ENCODE measurements around the gene ATF7. TPM values are rescaled to one million over a fixed set of nuclear protein-coding genes. Genes with fewer than 3 reads are reported as not detected.

ATF7 gene
- total and polyA plus RNA-seq, 2 of the 4 experiments (the other 2 are of a cell fraction), result 7.0 to 16.3 TPM

DNA sequence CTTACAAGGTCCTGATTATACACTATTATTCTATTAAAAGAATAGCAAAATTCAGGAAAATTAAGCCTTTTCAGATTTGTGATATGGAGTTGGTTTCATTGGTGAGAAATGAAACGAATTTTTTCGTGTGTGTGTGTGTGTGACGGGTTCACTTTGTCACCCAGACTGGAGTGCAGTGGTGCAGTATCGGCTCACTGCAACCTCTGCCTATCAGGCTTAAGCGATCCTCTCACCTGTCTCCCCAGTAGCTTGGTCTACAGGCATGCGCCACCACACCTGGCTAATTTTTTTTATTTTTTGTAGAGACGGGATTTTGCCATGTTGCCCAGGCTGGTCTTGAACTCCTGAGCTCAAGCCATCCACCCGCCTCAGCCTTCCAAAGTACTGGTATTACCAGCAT, 164.6 kb downstream of the ATF7 start:
- Histone ChIP-seq H3K56ac (ENCODE audit: extremely low read depth, insufficient read depth, low read length) (no peak overlapping the region), H4K20me1 (ENCODE audit: insufficient read depth, low read length) (peaks cover 96% of the 10 kb centered on the region), H3K27me3 (ENCODE audit: control insufficient read depth, insufficient read depth, low read length) (no peaks in the 10 kb centered on the region), H3K79me1 (ENCODE audit: low read depth in 1 of 2, low read length in 2 of 2) (peaks cover 48 to 81% of the 10 kb centered on the region in 2 experiments), H3K4me3 (ENCODE audit: insufficient read depth, low read depth, low read length) (no peak overlapping the region), H3K23ac (ENCODE audit: low read depth, low read length) (no peak overlapping the region), H3K27ac (ENCODE audit: insufficient read depth, low read length) (no peak overlapping the region), H3K4me1 (ENCODE audit: control insufficient read depth, insufficient read depth, low read length) (peaks cover 8% of the 10 kb centered on the region), H4K8ac (ENCODE audit: low read depth in 2 of 2, low read length in 2 of 2) (no peak overlapping the region), H3K14ac (replicated peaks; ENCODE audit: low read depth, low read length) (no peak overlapping the region), H3K9me3 (ENCODE audit: control insufficient read depth, insufficient read depth, low read length) (no peaks in the 10 kb centered on the region), H3K36me3 (ENCODE audit: control insufficient read depth, insufficient read depth, low read length) (peaks cover 83% of the 10 kb centered on the region), H4K5ac (ENCODE audit: low read depth, low read length) (no peak overlapping the region), H2AK9ac (replicated peaks; ENCODE audit: low read depth, low read length, poor library complexity) (no peak overlapping the region), H2AK5ac (ENCODE audit: low read depth, low read length) (no peak overlapping the region), H2BK20ac (ENCODE audit: low read depth, low read length) (no peak overlapping the region), H3K4me2 (ENCODE audit: low read depth, low read length) (no peak overlapping the region), H4K91ac (ENCODE audit: insufficient read depth, low read depth, low read length) (no peak overlapping the region), H3K18ac (ENCODE audit: low read depth, low read length) (no peak overlapping the region), H3K4ac (ENCODE audit: low read depth, low read length) (no peak overlapping the region), H2BK120ac (ENCODE audit: low read depth, low read length) (no peak overlapping the region), H3K9ac (ENCODE audit: low read depth, low read length) (no peak overlapping the region), H2BK15ac (ENCODE audit: low read depth, low read length) (no peak overlapping the region), H2BK5ac (ENCODE audit: low read depth, low read length, poor library complexity, severe bottlenecking) (no peak overlapping the region), H2AFZ (replicated peaks; ENCODE audit: low read length, poor library complexity) (no peak overlapping the region), H3K9me1 (ENCODE audit: insufficient read depth, low read length) (no peaks in the 10 kb centered on the region)
- in situ Hi-C loops (cut with MboI; ENCODE audit: low sequenced_read_pairs) (no loop called here), dilution Hi-C loops (cut with HindIII; ENCODE audit: low sequenced_read_pairs, unreplicated experiment) (no loop called here), intact Hi-C loops (cut with micrococcal nuclease) (no loop called here)
- no peak for ATAC-seq (ENCODE audit: low read depth)
- no TSS peak for BruUV-seq (replicated peaks)
- DNase-seq, result no peak
- POLR2A ChIA-PET (ENCODE audit: unreplicated experiment), result interaction anchor here (0.6 kb wide), 1 partner anchor 566 kb away, joined by 7 read pairs; no protein-coding TSS in a partner anchor
- CTCF ChIA-PET, result no interaction called here
- no peak for TF ChIP-seq SMC3 (IDR thresholded peaks at IDR 0.05; ENCODE audit: low read depth, low read length)
- TF ChIP-seq MXI1 (IDR thresholded peaks at IDR 0.05; ENCODE audit: borderline replicate concordance, low read depth, low read length), result no peak
- no peak for TF ChIP-seq BHLHE40 (IDR thresholded peaks at IDR 0.05; ENCODE audit: low read depth, low read length)
- WGBS, 2 experiments (ENCODE audit: extremely low coverage in 2 of 2, insufficient read length in 1 of 2), result 83% methylated on average over 2 of the region's 8 CpGs; no CpG with 5 or more reads in 1 of the 2 experiments

All from IMR-90 (cell line).